SK-N-SH treated with all-trans-retinoic acid at 6 μM for 48 hours (cell line): ENCODE data around the gene MTMR10.

ENCODE experiments used
- ATAC-seq: fragments of 200-7000 bp; cut with Tn5 transposase; 3 replicates; pipeline ENCODE4 v1.9.1; 2020; ENCODE audit warnings: mild to moderate bottlenecking, moderate library complexity
- ARNTL ChIP-seq: fragments of 450-650 bp; formaldehyde crosslinking; IDR thresholded peaks from 2 replicates; pipeline ENCODE4 v1.5.0; 2020; ENCODE audit warnings: low read depth, mild to moderate bottlenecking, moderate library complexity, borderline replicate concordance
- BACH2 ChIP-seq: fragments of 250-450 bp; sonication (Bioruptor Pico); IDR thresholded peaks from 2 replicates; pipeline ENCODE4 v1.9.0; 2021; ENCODE audit warnings: mild to moderate bottlenecking, borderline replicate concordance
- CSDC2 ChIP-seq: fragments of 250-450 bp; sonication (Bioruptor Pico); IDR thresholded peaks from 2 replicates; pipeline ENCODE4 v1.5.0; 2020; ENCODE audit warnings: mild to moderate bottlenecking, moderate library complexity
- ESRRG ChIP-seq: fragments of 250-450 bp; sonication (Bioruptor Pico); IDR thresholded peaks from 2 replicates; pipeline ENCODE4 v1.6.1; 2021; ENCODE audit warnings: mild to moderate bottlenecking
- GLIS3 ChIP-seq: fragments of 250-450 bp; sonication (Bioruptor Pico); IDR thresholded peaks from 2 replicates; pipeline ENCODE4 v1.5.0; 2020; ENCODE audit warnings: mild to moderate bottlenecking, moderate library complexity
- ISL1 ChIP-seq: fragments of 250-450 bp; sonication (Bioruptor Pico); IDR thresholded peaks from 2 replicates; pipeline ENCODE4 v2.1.2; 2022; ENCODE audit warnings: mild to moderate bottlenecking, moderate library complexity
- OSR1 ChIP-seq: fragments of 250-450 bp; sonication (Bioruptor Pico); IDR thresholded peaks from 2 replicates; pipeline ENCODE4 v1.8.0; 2022; ENCODE audit warnings: moderate library complexity, mild to moderate bottlenecking, inconsistent platforms
- PPARA ChIP-seq: fragments of 250-450 bp; sonication (Bioruptor Pico); IDR thresholded peaks from 2 replicates; pipeline ENCODE4 v1.5.0; 2020; ENCODE audit warnings: mild to moderate bottlenecking, borderline replicate concordance
- RARB ChIP-seq: fragments of 250-450 bp; sonication (Bioruptor Pico); IDR thresholded peaks from 2 replicates; pipeline ENCODE4 v1.8.0; 2021; ENCODE audit warnings: mild to moderate bottlenecking, moderate library complexity
- SNAI2 ChIP-seq: fragments of 250-450 bp; sonication (Bioruptor Pico); IDR thresholded peaks from 2 replicates; pipeline ENCODE4 v1.5.0; 2020; ENCODE audit warnings: mild to moderate bottlenecking, moderate library complexity
- TCF4 ChIP-seq: fragments of 250-450 bp; sonication (Bioruptor Pico); IDR thresholded peaks from 2 replicates; pipeline ENCODE4 v1.8.0; 2021; ENCODE audit warnings: mild to moderate bottlenecking, moderate library complexity, borderline replicate concordance
- ZC3H10 ChIP-seq: fragments of 250-450 bp; sonication (Bioruptor Pico); IDR thresholded peaks from 2 replicates; pipeline ENCODE4 v1.5.1; 2021; ENCODE audit warnings: mild to moderate bottlenecking, moderate library complexity
- ZFP3 ChIP-seq: fragments of 250-450 bp; sonication (Bioruptor Pico); IDR thresholded peaks from 2 replicates; pipeline ENCODE4 v1.5.0; 2020; ENCODE audit warnings: mild to moderate bottlenecking, moderate library complexity
- ZFP30 ChIP-seq: fragments of 450-650 bp; formaldehyde crosslinking; IDR thresholded peaks from 2 replicates; pipeline ENCODE4 v1.5.0; 2022; ENCODE audit warnings: mild to moderate bottlenecking, moderate library complexity
- ZNF565 ChIP-seq: fragments of 450-650 bp; formaldehyde crosslinking; conservative IDR thresholded peaks from 2 replicates; pipeline ENCODE4 v1.5.0; 2020; ENCODE audit warnings: low read depth, mild to moderate bottlenecking, moderate library complexity
- ZNF70 ChIP-seq: fragments of 450-650 bp; formaldehyde crosslinking; IDR thresholded peaks from 2 replicates; pipeline ENCODE4 v1.5.0; 2020; ENCODE audit warnings: mild to moderate bottlenecking, moderate library complexity
- ZNF8 ChIP-seq: fragments of 450-650 bp; formaldehyde crosslinking; IDR thresholded peaks from 2 replicates; pipeline ENCODE4 v1.5.0; 2020; ENCODE audit warnings: mild to moderate bottlenecking, moderate library complexity
- TF ChIP-seq, protein P1 (sequence below): fragments of 250-450 bp; sonication (Bioruptor Pico); IDR thresholded peaks from 2 replicates; pipeline ENCODE4 v1.8.0; 2021; ENCODE audit warnings: low read depth, mild to moderate bottlenecking, moderate library complexity, borderline replicate concordance
- TF ChIP-seq, protein P2 (sequence below): fragments of 250-450 bp; sonication (Bioruptor Pico); IDR thresholded peaks from 2 replicates; pipeline ENCODE4 v1.5.1; 2020; ENCODE audit warnings: low read depth, mild to moderate bottlenecking, moderate library complexity
- TF ChIP-seq, protein P3 (sequence below): fragments of 250-450 bp; sonication (Bioruptor Pico); IDR thresholded peaks from 2 replicates; pipeline ENCODE4 v1.5.0; 2020; ENCODE audit warnings: mild to moderate bottlenecking, moderate library complexity
- TF ChIP-seq, protein P4 (sequence below): fragments of 250-450 bp; sonication (Bioruptor Pico); IDR thresholded peaks from 2 replicates; pipeline ENCODE4 v1.5.1; 2021; ENCODE audit warnings: mild to moderate bottlenecking, moderate library complexity

MTMR10 gene

DNA sequence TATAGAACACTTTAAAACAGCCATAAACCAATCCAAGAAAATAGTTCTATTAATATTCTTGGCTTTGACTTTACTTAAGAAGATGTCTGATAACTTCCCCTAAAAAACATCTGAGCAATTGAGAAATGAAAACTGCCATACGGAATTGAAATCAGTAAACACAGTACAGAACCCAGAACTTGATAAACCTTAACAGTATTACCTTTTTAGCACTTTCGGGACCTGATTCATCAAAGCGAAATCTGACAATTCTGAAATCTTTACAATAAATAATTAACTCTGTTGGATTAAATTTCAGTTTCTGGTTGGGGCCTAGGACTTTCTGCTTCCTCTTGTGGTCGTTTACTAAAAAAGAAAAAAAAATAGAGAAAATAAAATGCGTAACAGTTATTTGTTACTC is 17.3 kb downstream of the MTMR10 start:
- no peak for ATAC-seq
- TF ChIP-seq RARB (CRISPR knock-in tag) (no peak), BACH2 (CRISPR knock-in tag) (no peak), ZNF8 (CRISPR knock-in tag) (no peak), ZNF565 (no peak), GLIS3 (CRISPR knock-in tag) (no peak), SNAI2 (CRISPR knock-in tag) (no peak), CSDC2 (CRISPR knock-in tag) (no peak), ZFP3 (CRISPR knock-in tag) (no peak), ISL1 (no peak), TCF4 (CRISPR knock-in tag) (no peak), ZFP30 (CRISPR knock-in tag) (no peak), ESRRG (no peak), OSR1 (CRISPR knock-in tag) (no peak), PPARA (CRISPR knock-in tag) (no peak), ZNF70 (CRISPR knock-in tag) (no peak), ARNTL (no peak)
- TF ChIP-seq, protein P1, sequence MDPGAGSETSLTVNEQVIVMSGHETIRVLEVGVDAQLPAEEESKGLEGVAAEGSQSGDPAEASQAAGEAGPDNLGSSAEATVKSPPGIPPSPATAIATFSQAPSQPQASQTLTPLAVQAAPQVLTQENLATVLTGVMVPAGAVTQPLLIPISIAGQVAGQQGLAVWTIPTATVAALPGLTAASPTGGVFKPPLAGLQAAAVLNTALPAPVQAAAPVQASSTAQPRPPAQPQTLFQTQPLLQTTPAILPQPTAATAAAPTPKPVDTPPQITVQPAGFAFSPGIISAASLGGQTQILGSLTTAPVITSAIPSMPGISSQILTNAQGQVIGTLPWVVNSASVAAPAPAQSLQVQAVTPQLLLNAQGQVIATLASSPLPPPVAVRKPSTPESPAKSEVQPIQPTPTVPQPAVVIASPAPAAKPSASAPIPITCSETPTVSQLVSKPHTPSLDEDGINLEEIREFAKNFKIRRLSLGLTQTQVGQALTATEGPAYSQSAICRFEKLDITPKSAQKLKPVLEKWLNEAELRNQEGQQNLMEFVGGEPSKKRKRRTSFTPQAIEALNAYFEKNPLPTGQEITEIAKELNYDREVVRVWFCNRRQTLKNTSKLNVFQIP (CRISPR knock-in tag), result no peak
- TF ChIP-seq, protein P2, sequence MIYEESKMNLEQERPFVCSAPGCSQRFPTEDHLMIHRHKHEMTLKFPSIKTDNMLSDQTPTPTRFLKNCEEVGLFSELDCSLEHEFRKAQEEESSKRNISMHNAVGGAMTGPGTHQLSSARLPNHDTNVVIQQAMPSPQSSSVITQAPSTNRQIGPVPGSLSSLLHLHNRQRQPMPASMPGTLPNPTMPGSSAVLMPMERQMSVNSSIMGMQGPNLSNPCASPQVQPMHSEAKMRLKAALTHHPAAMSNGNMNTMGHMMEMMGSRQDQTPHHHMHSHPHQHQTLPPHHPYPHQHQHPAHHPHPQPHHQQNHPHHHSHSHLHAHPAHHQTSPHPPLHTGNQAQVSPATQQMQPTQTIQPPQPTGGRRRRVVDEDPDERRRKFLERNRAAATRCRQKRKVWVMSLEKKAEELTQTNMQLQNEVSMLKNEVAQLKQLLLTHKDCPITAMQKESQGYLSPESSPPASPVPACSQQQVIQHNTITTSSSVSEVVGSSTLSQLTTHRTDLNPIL (CRISPR knock-in tag), result no peak
- TF ChIP-seq, protein P3, sequence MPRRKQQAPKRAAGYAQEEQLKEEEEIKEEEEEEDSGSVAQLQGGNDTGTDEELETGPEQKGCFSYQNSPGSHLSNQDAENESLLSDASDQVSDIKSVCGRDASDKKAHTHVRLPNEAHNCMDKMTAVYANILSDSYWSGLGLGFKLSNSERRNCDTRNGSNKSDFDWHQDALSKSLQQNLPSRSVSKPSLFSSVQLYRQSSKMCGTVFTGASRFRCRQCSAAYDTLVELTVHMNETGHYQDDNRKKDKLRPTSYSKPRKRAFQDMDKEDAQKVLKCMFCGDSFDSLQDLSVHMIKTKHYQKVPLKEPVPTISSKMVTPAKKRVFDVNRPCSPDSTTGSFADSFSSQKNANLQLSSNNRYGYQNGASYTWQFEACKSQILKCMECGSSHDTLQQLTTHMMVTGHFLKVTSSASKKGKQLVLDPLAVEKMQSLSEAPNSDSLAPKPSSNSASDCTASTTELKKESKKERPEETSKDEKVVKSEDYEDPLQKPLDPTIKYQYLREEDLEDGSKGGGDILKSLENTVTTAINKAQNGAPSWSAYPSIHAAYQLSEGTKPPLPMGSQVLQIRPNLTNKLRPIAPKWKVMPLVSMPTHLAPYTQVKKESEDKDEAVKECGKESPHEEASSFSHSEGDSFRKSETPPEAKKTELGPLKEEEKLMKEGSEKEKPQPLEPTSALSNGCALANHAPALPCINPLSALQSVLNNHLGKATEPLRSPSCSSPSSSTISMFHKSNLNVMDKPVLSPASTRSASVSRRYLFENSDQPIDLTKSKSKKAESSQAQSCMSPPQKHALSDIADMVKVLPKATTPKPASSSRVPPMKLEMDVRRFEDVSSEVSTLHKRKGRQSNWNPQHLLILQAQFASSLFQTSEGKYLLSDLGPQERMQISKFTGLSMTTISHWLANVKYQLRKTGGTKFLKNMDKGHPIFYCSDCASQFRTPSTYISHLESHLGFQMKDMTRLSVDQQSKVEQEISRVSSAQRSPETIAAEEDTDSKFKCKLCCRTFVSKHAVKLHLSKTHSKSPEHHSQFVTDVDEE (CRISPR knock-in tag), result no peak

DNA sequence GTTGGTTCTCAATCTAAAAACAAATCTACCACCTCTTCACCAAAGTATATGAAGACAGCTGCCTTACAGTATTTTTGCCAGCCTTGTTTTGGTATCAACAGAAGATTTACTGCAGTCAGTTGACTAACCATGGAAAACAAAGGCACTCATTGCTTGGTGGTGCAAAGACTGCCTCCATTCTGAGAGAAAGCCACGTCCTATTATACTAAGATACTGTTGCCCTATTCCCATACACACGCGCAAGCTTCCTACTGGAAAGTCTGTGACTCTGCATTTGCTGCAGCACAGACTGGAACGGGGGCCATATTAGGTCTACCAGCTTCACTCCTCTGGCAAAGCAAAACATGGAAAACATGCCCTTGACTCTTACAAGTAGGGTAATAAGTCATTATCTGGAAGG is 18.0 kb downstream of the MTMR10 start:
- no peak for ATAC-seq
- TF ChIP-seq ZC3H10, result no peak
- TF ChIP-seq, protein P3 (CRISPR knock-in tag), result no peak
- TF ChIP-seq BACH2 (CRISPR knock-in tag), result no peak

DNA sequence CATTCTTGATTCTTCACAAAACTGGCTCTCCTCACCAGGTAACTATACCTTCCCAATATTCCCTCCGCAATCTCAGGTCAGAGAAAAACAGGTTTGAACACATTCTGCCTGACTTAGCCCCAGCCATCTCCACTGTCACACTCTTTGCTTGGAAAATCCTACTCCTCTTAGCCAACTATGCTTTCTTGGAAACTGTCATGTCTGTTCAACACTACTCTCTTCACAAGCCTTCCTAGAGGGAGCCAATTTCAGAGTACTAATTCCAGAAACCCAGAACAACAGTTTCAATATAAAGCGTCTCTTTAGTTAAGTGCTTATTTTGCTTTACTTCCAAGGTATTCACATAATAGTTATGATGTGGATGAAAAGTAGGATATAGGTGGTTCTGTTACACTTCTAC is 21.7 kb downstream of the MTMR10 start:
- no peak for ATAC-seq
- TF ChIP-seq BACH2 (CRISPR knock-in tag), result no peak
- TF ChIP-seq TCF4 (CRISPR knock-in tag), result no peak
- TF ChIP-seq CSDC2 (CRISPR knock-in tag), result no peak
- no peak for TF ChIP-seq ZNF8 (CRISPR knock-in tag)
- no peak for TF ChIP-seq OSR1 (CRISPR knock-in tag)
- TF ChIP-seq ZC3H10, result no peak
- no peak for TF ChIP-seq ZFP30 (CRISPR knock-in tag)
- TF ChIP-seq ESRRG, result no peak
- no peak for TF ChIP-seq ZNF70 (CRISPR knock-in tag)
- TF ChIP-seq ZFP3 (CRISPR knock-in tag), result no peak

DNA sequence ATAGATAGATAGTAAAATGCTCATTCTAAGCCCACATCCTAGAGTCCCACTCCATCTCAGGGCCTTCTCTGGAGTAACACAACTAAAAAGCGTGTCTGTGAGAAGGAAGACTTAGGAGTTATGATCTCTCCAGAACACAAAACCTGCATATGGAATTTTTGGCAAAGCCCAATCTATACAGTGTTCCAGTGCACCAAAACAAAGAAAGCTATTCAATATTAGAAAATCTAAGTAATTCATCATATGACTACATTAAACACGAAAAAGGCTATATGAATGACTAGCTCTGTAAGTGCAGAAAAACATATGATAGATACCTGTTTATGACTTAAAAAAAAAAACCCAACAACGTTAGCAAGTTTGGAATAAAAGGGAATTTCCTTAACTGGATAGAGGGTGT is 27.7 kb downstream of the MTMR10 start:
- ATAC-seq, result no peak
- TF ChIP-seq PPARA (CRISPR knock-in tag) (no peak), GLIS3 (CRISPR knock-in tag) (no peak), ZFP3 (CRISPR knock-in tag) (no peak), BACH2 (CRISPR knock-in tag) (no peak), TCF4 (CRISPR knock-in tag) (no peak), ESRRG (no peak), ARNTL (no peak), CSDC2 (CRISPR knock-in tag) (no peak), ZFP30 (CRISPR knock-in tag) (no peak), RARB (CRISPR knock-in tag) (no peak), ISL1 (no peak)
- TF ChIP-seq, protein P4, sequence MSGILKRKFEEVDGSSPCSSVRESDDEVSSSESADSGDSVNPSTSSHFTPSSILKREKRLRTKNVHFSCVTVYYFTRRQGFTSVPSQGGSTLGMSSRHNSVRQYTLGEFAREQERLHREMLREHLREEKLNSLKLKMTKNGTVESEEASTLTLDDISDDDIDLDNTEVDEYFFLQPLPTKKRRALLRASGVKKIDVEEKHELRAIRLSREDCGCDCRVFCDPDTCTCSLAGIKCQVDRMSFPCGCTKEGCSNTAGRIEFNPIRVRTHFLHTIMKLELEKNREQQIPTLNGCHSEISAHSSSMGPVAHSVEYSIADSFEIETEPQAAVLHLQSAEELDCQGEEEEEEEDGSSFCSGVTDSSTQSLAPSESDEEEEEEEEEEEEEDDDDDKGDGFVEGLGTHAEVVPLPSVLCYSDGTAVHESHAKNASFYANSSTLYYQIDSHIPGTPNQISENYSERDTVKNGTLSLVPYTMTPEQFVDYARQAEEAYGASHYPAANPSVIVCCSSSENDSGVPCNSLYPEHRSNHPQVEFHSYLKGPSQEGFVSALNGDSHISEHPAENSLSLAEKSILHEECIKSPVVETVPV (CRISPR knock-in tag), result no peak
